ENCODE results near the gene COQ8B.

Gene COQ8B

GRCh38 chr19:40750058-40750873 is 33.6 kb upstream of the COQ8B start, which contains the start of gene ACTMAP:
Gene ACTMAP, minus strand, starts transcription at chr19:40750477. Its CDS starts 674 bp downstream, at chr19:40749803.
- no peak for TF ChIP-seq CTCF (IDR thresholded peaks at IDR 0.05; ENCODE audit: control insufficient read depth, insufficient read depth, low read depth, low read length, missing control alignments)
- peak within 1 kb of the TSS; percentile 61 for H3K4me3 ChIP-seq (ENCODE audit: control insufficient read depth, low read depth, low read length)
- peak; percentile 99 for DNase-seq (ENCODE audit: low read depth)

GRCh38 chr19:40747536-40747935 is 30.9 kb upstream of the COQ8B start:
- no peak for TF ChIP-seq CTCF (IDR thresholded peaks at IDR 0.05; ENCODE audit: control insufficient read depth, insufficient read depth, low read depth, low read length, missing control alignments)
- no peak overlapping the region for H3K4me3 ChIP-seq (ENCODE audit: control insufficient read depth, low read depth, low read length)
- DNase-seq (ENCODE audit: low read depth) = no peak

- DNase-seq (ENCODE audit: low read depth) = no peak
- TF ChIP-seq CTCF (IDR thresholded peaks at IDR 0.05; ENCODE audit: control insufficient read depth, insufficient read depth, low read depth, low read length, missing control alignments) = no peak
- H3K4me3 ChIP-seq (ENCODE audit: control insufficient read depth, low read depth, low read length) = no peak overlapping the region
Observed at GRCh38 chr19:40745402-40745780, 28.7 kb upstream of the COQ8B start.

- DNase-seq (ENCODE audit: low read depth) = no peak
- no peak overlapping the region for H3K4me3 ChIP-seq (ENCODE audit: control insufficient read depth, low read depth, low read length)
- no peak for TF ChIP-seq CTCF (IDR thresholded peaks at IDR 0.05; ENCODE audit: control insufficient read depth, insufficient read depth, low read depth, low read length, missing control alignments)
Observed at GRCh38 chr19:40744554-40745401, 28.1 kb upstream of the COQ8B start.

GRCh38 chr19:40743926-40744325 is 27.2 kb upstream of the COQ8B start:
- no peak overlapping the region for H3K4me3 ChIP-seq (ENCODE audit: control insufficient read depth, low read depth, low read length)
- no peak for TF ChIP-seq CTCF (IDR thresholded peaks at IDR 0.05; ENCODE audit: control insufficient read depth, insufficient read depth, low read depth, low read length, missing control alignments)
- no peak for DNase-seq (ENCODE audit: low read depth)

- no peak for DNase-seq (ENCODE audit: low read depth)
- no peak for TF ChIP-seq CTCF (IDR thresholded peaks at IDR 0.05; ENCODE audit: control insufficient read depth, insufficient read depth, low read depth, low read length, missing control alignments)
- H3K4me3 ChIP-seq (ENCODE audit: control insufficient read depth, low read depth, low read length) = no peak overlapping the region
Observed at GRCh38 chr19:40742886-40743285, 26.2 kb upstream of the COQ8B start.

Measured in AG09309 (cell line).